ENCODE data around the gene NBDY.

The NBDY gene

DNA sequence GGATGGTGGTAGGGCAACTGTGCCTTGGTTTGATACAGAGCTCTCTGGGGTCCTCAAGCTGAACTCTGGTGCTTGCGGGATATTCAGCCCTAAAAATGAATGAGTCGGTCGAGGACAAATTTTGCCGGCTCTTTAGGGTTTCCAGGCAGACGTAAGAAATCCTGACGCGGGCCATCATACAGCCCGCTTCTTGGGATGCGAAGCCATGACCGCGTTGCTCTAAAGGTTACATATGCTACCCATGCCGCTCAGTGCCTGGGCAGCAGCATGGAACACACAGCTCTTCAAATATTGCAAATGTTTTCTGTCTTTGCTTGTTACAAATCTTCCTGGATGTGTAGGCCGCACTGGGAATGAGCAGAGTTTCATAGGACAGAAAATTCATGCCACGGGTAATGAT lies 55.6 kb downstream of the NBDY start:
- DNase-seq, result no peak

DNA sequence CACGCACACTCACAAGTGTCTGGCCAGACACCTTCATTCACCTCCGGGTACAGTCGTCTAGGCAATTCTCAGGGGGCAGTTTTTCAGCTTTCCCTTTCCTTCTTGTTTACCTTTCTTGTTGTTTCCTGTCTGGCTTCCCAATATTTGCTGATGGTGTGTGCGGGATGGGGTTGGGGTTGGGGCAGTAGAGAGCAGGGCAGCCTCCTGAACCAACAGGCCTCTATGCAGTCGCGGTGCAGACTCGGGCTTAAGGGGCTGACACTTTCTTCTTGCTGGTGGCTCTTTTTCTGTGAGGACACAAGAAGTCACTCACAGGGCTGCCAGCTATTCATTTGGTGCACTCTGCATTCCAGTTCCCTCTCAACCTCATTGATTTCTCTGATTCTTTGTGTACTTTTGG lies 56.4 kb downstream of the NBDY start:
- no peak for DNase-seq

DNA sequence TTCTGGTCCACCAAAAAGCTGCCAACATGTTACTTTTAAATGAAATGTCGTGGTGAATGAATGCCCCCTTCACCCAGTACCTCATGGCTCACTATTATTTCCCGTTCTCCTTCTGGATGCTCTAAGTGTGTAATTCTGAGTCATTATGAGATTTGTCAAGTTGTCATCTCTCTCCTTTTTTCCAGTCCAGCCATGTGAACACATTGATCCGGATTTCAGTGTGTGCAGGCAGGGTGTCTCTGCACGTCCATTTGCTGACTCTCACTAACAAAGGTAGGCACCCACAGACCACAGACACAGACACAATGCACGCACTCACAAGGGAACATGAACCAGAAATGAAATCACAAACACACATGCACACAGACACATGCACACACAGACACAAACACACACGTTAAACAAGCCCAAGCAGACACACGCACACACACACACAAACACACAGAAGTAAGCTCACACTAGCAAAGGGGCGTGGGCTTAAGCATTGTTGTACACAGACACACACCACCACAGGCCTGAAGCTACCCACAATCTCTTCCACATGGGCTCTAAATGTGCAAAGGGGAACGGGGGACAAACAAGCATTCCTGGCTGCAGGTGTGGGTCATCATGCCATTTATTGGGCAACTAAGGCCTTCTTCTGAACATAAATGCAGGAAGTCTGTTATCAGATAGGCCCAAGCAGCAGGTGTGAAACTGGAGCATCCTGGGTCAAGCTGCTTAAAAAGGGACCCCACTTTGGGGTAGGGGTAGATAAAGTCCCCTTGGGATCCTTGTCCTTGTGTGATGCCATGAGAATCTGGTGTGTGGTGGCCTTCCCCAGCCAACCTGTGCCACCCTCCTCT lies 58.1 kb downstream of the NBDY start:
- no peak for DNase-seq

DNA sequence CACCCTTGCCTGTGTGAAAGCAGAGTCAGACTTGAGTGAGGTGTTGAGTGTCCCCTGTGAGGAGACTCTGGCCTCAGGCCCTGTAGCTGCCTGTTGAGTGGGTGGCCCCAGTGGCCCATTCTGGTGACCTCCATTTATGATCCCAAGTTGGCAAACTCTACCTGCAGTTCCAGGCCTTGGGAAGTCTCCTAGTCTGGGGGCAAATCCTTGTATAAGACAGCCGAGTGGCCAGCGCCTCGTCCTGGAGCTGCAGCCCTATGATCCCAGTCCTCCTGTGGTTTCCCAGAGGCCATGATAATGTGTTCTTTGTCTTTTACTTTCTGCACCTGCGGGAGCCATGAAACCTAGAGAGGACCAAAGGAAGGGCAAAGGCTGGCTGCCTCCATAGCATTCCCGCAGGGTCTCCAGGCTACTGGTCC lies 58.7 kb downstream of the NBDY start:
- no peak for DNase-seq

DNA sequence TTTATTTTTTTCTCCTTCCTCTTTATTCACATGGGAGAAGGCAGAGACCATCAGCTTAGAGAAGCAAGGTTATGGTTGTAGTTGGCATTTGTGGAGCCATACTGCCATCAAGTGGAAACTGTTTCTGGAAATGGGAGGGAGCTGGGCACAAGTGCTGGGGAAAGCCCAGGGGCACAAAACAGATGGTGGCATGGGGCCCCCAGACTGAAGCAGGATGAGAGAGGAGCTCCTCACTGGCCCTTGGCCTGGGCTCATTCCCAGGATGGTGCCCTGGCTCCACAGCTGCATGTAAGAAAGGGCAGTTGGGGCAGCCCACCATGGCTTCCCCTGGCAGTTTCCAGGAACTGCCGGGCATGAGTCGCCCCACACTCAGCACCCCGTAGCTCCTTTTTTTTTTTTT lies 59.2 kb downstream of the NBDY start:
- DNase-seq, result peak in 32 of 56 donors; percentile 1 to 83 (median 29)

DNA sequence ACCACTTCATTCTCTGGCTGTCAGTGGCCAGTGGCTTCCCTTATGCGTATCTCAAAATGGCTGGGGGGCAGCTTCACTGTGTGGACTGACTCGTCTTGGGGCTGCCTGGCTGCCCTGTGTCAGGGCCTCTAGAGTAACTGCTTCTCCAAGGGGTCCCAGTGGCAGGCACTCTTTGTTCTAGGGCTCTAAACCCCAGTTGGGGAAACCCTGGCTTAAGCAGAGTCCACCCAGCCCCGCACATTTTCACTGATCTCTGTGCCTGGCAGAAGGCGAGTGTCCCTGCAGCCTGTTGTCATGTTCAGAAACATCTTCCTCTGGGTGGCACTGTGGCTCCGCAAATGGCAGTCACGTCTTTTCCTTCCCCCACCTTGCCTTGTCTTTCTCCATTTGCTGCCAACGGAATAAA lies 59.7 kb downstream of the NBDY start:
- DNase-seq, result peak in 39 of 56 donors; percentile 4 to 89 (median 42)

DNA sequence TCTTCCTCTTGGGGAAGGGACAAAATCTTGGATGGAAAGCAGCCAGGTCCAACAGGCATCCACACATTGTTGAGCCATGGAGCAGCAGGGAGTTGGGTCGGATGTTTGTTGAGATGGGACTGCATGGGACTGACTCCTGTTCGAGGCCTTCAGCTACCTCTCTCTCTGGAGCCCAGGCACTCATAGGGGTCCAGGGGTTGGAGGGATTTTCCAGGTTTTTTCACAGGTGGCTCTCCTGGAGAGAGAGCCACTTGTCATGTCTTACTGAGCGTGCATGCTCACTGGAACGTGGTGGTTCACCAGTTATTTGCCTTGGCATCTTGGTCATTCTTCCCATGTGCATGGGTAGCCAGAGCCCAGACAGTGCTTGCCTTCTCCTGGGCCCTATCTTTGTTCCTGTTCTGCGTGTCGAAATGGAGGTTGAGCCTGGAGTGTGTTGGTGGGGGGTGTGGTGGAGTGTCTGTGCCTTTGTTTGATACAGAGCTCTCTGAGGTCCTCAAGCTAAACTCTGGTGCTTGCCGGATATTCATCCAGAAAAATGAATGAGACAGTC lies 60.6 kb downstream of the NBDY start:
- no peak for DNase-seq

DNA sequence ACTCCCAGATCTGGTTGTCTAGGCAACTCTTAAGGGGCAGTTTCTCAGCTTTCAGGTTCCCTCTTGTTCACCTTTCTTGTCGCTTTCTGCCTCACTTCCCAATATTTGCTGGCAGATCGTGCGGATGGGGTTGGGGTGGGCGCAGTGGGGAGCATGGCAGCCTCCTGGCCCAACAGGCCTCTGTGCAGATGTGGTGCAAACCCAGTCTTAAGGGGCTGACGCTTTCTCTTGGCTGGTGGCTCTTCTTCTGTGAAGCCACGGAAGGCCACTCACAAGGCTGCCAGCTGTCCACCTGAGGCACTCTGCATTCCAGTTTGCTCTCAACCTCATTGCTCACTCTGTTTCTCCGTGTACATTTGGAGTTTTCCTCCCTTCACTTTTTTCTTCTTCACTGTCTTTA lies 61.7 kb downstream of the NBDY start:
- DNase-seq, result no peak

DNA sequence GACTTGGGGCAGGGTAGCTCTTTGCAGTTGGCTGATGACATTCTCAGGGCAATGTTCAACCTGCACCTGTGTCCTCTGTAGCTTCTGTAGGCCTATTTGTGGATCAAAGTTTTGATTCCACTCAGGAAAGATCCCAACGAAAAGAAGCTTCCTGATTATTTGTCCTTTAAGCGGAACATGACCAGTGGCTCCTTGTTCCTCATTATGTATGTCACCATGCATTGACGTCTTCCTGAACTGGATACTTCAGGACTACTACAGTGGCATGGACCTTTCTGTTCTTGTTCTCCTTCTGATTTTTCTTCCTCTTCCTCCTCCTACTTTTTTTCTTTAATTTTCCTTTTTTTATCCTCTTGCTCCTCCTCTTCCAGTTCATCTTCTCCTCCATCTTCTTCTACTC lies 62.4 kb downstream of the NBDY start:
- no peak for DNase-seq

DNA sequence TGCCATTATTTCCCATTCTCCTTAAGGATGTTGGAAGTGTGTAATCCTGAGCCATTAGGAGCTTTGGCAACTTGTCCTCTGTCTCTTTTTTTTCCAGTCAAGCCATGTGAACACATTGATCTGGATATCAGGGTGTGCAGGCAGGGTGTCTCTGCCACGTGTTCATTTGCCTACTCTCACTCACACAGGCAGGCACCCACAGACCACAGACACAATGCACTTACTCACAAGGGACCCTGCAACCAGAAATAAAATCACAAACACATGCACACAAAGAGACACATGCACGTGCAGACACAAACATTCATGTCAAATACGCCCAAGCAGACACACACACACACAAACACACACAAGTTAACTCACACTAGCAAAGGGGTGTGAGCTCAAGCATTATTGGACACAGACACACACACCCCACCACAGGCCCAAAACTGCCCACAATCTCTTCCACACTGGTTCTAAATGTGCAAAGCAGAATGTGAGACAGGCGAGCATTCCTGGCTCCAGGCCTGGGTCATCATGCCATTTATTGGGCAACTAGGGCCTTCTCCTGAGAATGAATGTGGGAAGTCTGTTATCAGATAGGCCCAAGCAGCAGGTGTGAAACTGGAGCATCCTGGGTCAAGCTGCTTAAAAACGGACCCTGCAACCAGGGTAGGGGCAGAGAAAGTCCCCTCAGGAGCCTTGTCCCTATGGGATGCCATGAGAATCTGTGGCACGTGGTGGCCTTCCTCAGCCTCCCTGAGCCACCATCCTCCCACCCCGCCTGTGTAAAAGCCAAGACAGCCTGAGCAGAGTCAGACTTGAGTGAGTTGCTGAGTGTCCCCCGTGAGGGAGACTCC lies 63.4 kb downstream of the NBDY start:
- DNase-seq, result no peak

DNA sequence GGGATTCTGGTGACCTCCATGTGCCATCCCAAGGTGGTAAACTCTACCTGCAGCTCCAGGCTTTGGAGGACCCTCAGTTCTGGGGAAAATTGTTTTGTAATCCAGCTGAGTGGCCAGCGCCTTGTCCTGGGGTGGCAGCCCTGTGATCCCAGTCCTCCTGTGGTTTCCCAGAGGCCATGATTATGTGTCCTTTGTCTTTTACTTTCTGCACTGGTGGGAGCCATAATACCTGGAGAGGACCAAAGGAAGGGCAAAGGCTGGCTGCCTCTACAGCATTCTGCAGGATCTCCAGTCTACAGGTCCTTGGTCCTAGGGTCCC lies 64.0 kb downstream of the NBDY start:
- DNase-seq, result no peak

DNA sequence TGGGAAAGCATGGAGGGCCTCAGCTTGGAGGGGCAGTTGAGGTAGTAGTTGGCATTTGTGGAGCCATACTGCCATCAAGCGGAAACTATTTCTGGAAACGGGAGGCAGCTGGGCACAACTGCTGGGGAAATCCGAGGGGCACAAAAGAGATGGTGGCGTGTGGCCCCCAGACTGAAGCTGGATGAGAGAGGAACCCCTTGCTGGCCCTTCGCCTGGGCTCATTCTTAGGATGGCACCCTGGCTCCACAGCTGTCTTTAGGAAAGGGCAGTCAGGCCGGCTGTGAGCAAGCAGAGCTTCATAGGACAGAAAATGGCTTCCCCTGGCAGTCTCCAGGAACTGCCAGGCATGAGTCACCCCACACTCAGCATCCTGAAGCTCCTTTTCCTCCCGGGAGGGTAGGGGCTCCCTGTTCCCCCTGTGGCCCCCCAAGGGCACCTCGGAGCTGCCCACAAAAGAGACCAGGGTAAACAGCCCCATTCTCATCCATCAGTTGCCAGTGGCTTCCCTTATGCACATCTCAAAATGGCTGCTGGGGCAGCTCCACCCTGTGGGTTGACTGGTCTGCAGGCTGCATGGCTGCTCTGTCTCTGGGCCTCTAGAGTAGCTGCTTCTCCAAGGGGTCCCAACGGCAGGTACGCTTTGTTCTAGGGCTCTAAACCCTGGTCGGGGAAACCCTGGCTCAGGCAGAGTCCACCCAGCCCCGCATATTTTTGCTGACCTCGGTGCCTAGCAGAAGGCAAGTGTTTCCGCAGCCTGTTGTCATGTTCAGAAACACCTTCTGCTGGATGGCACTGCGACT lies 64.7 kb downstream of the NBDY start:
- DNase-seq, result peak in 14 of 56 donors; percentile 3 to 72 (median 48)

DNA sequence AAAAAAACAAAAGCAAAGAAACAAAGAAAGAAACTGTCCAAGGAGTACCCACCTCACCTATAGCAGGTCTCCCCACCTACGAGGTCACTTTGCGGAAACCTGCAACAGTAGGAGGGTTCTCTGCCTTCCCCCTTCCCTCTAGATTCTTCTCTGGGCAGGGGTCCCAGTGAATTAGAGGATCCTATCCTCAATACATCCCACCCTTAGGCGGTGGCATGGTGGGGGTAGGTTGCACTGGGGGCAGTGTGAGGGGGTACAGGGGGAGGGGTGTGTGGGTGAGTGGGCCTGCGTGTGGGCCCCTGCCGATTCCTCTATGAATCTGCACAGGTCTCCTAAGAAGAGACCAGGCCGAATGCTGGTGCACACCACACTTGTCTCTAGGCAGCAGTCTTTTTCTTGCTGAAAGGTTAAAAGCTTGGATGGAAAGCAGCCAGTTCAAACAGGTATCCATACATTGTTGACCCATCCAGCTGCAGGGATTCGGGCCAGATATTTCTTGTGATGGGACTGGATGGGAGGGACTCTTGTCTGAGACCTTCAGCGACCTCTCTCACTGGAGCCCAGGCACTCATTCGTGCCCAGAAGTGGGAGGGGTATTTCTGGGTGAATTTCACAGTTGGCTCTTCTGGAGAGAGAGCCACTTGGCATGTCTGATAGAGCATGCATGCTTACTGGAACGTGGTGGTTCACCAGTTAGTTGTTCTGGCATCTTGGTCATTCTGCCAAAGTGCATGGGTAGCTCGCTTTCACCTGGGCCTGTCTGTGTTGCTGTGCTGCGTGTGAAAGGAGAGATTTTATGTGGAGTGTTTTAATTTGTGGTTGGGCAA lies 65.6 kb downstream of the NBDY start:
- no peak for DNase-seq

DNA sequence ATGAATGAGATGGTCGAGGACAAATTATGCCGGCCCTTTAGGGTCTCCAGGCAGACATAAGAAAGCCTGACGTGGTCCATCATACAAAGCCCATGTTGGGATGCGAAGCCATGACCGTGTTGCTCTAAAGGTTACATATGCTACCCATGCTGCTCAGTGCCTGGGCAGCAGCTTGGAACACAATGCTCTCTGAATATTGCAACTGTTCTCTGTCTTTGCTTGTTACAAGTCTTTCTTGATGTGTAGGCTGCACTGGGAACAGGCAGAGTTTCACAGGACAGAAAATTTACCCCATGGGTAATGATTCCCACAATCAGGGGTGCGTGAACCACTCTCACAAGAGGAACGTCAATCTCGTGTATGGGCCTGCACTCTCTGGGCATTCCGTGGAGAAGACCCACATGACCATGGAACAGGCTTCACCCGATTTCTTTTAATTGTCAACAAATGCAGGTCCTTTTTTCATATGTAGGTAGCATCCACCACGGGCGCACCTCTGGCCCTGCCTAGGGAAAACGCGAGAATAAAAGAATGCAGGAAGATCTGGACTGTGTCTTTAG lies 66.3 kb downstream of the NBDY start:
- no peak for DNase-seq

DNA sequence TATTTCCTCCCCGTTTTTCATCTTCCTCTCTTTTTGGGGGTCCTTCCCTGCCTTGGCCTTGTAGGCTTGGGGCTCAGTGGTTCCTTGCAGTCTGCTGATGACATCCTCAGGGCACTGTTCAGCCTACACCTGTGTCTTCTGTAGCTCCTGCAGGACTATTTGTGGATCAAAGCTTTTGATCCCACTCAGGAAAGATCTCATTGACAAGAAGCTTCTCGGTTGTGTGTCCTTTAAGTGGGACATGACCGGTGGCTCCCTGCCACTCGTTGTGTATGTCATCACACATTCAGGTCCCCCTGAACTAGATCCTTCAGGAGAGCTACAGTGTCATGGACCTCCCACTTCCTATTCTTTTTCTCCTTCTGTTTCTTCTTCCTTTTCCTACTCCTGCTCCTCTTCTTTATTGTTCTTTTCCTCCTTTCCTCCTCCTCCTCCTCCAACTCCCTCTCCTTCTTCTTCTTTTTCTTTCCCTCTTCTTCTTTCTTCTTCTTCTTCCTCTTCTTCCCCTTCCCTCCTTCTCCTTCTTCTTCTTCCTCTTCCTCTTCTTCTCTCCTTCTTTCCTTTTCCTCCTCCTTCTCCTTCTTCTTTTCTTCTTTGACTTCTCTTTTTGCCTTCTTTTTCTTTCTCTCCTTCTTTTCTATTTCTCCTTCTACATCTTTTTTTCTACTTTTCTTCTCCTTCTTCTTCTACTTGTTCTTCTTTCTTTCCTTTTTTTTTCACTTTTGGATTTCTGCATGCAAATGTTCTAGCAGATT lies 67.8 kb downstream of the NBDY start:
- no peak for DNase-seq

DNA sequence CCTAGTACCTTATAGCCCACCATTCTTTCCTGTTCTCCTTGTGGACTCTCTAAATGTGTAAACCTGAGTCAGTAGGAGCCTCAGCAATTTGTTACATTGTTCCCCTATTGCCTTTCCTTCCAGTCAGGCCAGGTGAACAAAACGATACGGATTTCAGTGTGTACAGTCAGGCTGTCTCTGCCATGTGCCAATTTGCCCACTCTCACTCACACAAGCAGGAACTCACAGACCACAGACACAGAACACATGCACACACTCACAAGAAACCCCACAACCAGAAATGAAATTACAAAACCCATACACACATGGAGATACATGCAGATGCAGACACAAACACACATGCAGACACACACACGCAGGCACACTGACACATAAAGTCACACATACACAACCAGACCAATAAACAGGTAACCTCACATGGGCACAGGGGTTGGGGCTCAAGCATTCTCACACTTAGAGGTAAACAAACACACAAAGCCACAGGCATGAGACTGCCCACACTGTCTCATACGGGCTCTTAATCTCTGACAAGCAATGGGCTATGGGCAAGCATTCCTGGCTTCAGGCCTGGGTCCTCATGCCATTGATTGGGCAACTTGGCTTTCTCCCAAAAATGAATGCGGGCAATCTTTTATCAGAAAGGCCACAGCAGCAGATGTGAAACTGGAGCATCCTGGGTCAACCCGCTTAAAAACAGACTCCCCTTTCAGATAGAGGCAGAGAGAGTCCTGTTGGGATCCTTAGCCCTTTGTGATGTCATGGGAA lies 68.7 kb downstream of the NBDY start:
- peak in 3 of 56 donors; percentile 1 to 40 (median 6) for DNase-seq

DNA sequence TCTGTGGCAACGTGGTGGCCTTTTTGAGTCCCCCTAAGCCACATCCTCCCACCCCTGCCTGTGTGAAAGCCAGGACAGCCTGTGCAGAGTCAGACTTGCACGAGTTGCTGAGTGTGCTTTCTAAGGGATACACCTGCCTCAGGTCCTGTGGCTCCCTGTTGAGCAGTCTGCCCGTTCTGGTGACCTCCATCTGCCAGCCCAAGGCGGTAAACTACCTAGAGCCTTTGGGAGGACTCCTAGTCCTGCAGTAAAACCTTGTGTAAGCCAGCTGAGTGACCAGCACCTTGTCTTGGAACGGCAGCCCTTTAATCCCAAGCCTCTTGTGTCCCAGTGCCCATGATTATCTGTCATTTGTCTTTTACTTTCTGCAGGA lies 69.3 kb downstream of the NBDY start:
- no peak for DNase-seq

DNA sequence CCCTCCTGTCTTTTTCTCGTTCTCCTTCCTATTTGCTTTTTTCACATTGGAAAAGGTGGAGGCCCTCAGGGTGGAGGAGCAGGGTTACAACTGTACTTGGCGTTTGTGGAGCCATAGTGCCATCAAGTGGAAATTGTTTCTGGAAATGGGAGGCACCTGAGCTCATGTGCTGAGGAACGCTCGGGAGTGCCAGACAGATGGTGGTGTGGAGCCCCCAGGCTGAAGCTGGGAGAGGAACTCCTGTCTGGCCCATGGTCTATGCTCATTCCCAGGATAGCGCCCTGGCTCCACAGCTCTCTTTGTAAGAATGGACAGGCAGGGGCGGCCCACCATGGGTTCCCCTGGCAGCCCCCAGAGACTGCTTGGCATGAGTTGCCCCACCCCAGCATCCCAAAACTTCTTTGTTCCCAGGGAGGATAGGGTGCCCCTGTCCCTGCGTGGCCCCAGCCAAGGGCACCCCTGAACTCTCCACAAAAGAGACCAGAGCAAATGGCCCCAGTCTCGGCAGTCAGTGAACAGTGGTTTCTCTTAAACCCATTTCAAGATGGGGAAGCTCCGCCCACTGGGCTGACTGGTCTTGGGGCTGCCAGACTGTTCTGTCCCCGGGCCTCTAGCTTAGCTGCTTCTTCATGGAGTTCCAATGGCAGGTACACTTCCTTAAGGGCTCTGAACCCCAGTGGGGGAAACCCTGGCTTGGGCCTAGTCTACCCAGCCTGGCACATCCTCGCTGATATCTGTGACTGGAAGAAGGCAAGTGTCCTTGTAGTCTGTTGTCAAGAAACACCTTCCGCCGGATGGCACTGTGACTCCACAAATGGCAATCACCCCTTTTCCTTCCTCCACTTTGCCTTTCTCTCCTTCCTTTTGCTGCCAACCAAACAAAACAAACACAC lies 70.1 kb downstream of the NBDY start:
- DNase-seq, result peak in 16 of 56 donors; percentile 2 to 76 (median 30)

Data from amygdala (tissue), 56 donors.